GM19238 (cell line): ENCODE data around the gene PDE6C.
"Not testable (repeated sequence)": the region's sequence is repeated elsewhere in the genome, so short reads cannot be mapped to it uniquely, and the experiment has no call there.

Experiments used
- DNase-seq: peaks from one replicate; pipeline ENCODE4 v3.0.0; 2011; ENCODE audit warnings: low spot score; ENCODE audit not compliant: insufficient read length

Gene PDE6C

GRCh38 chr10:93629647-93630305 lies 17.4 kb downstream of the PDE6C start:
- no peak for DNase-seq

DNA sequence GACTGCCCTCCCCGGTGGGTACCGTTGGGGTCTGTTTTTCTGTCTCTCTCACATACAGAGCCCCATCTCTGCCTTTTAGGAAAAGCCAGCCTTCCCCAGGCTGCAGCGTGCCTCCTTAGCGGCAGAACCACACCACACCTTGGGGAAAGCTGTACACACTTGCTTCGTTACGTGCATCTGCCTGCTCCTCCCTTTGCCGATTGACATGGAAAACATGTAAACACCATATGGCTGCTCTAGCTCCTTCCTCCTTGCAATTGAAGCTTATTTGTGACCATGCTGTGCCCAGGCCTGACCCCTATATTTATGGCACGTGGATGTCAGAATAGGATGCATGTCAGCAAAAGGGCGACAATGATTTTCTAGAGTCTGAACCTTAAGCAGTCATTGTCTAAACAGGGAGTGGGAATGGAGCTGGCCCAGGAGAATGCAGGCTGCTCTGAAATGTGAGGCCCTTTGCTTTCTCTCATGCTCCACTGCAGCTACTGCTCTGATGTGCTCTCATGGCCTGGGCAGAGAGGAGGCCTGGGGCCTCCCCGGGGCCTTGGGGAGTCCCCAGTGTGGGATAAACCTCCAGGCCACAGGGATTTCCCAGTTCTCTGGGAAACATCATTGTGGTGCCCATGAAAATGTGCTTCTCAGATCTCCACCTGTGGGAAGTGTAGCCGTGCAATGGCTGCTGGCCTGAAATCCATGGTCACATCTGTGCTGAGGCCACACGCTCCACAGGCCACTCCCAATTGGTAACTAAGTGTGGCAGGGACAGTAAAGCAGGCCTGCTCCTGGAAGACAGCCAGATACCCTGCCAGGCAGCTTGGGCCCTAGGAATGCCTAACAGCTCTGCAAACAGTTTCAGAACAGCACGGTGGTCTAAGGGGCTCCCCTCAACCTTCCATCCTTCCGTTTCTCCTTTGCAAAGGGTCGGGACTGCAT lies 18.6 kb downstream of the PDE6C start:
- DNase-seq: no peak

DNA sequence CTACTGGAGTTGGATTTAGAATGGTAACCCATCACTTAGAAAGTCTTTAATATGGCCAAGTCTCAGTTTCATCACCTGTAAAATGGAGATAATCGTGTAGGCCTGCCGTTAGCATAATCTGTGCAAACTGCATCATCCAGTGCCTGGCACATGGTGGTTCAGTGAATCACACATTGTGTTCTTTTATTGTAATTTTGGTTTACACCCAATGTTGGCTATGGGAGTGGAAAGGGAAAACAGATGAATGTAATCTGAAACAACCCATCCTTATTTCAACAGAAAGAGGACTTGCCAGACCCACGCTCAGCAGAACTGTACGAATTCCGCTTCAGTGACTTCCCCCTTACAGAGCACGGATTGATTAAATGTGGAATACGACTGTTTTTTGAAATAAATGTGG lies 27.5 kb downstream of the PDE6C start:
- DNase-seq: no peak

DNA sequence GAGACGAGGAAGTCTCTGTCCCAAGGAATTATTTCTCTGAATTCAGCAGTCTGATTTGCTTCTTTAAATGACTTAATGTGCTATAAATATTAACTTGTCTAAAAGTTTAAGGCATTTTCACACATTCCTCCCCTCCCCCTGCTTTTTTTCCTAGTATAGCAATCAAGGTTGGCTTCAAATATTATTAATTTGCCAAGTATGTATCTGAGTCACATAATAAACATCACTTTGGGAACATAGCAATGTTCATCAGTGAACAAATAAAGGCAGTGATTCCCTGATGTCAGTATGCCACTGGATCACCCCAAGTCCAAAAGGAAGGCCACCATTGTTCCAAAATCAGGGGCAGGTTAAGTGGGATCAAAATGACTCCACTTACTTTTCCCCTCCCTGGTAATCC lies 40.5 kb downstream of the PDE6C start:
- DNase-seq: no peak

DNA sequence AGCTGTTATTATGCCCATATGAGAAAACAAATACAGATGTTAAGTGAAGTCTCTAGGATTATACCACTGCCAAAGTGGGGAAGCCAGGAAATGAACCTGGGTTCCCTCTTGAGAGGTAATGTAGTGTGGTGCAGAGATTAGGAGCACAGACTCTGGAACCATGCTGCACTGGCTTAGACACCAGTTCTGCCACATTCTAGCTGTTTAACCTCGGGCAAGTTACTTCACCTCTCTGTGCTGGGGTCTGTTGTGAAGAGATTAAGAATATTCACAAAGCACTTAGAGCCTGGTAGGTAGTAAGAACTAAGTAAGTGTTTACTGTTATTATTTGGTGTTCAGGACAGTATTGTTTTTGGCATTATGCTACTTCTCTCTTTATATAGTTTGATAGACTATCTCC lies 41.9 kb downstream of the PDE6C start:
- DNase-seq: no peak

DNA sequence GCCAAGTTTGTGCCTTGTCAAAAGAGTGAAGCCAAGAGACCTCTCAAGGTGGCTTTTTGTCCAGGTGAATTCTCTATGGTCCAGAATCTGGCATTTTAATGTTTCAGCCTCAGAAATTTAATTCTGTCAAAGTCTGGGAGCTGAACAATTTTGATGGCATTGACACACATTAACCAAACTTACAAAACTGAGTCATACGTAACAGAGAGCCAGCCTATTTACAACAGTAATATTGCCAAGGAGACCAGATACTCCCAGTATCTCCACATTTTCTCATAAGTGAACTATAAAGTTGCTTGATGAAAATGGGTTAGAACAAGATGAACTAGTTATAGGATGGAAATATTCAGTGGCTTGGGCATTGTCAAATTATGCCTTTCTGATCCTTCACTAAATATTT lies 43.8 kb downstream of the PDE6C start:
- no peak for DNase-seq

- DNase-seq: no peak
Observed at GRCh38 chr10:93657757-93658156, 45.4 kb downstream of the PDE6C start.

DNA sequence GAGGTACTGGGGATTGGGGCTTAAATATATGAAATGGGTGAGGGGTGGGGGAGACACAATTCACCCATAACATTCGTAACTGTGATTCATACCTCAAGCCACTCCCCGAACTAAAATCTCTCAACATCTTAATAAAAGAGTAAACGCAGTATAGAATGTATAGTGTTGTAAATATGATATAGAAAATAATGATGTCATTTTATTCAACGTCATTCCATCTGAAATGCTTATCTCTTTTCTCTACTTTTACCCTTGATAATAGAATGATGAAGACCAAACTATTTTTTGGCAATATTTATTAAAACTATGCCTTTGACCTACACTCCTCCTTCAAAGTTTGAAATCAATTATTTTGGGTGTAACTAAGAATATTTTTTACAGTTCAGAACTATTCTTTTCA lies 53.7 kb downstream of the PDE6C start:
- DNase-seq: no peak

- no peak for DNase-seq
Observed at GRCh38 chr10:93667795-93668194, 55.5 kb downstream of the PDE6C start.

- no peak for DNase-seq
Observed at GRCh38 chr10:93670372-93670771, 58.0 kb downstream of the PDE6C start.

GRCh38 chr10:93671042-93671441 lies 58.7 kb downstream of the PDE6C start:
- DNase-seq: no peak

- no peak for DNase-seq
Observed at GRCh38 chr10:93672022-93672678, 59.8 kb downstream of the PDE6C start.

DNA sequence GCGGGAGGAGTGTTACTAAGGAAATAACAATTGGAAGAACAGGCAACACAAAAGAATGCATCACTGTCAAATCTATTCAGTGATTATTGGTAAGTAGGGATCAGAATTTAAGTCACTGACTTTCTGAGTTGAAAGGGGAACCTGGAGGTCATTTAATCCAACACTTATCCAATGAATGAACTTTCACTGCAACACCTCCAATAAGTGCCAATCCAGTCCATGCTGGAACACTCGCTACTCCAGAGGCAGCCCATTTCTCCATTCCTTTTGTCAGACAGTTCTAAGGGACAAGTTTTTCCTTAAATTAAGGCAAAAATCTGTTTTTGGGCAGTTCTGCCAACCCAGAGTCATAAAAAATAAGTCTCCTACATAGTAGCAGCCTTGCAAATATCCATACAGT lies 60.6 kb downstream of the PDE6C start:
- no peak for DNase-seq

DNA sequence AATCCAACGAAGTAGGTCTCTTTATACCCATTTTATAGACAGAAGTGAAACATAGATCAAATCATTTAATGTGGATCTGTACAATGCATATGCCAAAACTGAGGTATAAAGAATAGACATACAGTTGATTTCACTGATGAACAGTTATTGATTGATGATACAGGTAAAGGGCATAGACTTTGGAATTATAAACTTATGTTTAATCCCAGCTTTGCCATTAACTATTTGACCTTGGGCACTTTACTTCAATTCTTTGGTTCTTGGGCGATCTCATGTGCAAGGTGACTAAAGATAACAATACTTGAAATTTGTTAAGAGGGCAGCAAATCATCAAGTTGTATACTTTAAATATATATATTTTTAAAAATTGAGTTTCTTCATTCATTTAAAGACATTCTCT lies 61.5 kb downstream of the PDE6C start:
- no peak for DNase-seq

DNA sequence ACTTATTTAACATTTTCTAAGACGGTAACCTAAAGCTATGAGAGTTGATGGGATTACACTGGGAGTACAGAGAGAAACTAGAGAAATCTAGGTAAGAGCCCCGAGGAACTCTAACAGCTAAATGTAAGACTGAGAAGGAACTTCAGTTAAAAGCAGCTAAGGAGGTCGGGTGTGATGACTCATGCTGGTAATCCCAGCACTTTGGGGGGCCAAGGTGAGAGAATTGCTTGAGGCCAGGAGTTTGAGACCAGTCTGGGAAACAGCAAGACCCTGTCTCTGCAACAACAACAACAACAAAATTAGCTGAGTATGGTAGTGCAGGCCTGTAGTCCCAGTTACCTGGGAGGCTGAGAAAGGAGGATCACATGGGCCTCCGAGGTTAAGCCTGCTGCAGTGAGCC lies 66.0 kb downstream of the PDE6C start:
- DNase-seq: no peak

DNA sequence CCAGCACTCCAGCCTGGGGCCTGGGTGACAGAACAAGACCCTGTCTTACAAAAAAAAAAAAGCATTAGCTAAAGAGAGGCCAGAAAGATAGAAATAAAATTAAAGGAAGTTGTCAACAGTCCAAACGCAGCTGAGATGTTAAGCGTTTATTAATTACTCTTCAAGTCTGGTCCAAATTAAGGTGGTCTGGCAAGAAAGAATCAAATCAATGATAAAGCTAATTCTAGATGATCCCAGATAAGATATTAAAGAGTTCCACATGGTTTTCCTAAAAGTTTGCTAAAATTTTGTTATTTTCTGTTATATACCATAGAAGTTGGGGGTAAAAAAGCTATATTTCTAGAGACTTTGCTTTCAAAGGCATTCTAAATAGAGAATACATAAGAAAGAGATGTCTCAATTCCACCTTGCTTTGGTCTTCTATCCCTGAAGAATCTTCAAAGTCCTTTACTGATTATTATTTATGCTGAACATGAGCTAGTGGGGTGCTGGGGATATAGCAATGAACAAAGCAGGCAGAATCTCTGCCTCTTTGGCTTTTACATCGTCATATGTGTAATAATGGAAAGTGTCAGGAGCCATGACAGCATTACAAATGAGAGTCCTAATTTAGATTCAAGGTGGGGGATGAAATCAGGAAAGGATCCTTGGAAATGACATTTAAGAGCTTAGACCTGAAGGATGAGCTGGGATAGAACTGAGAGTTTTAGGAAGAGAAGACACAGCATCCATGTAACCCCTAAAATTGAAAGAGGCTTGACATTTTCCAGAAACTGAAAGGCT lies 66.7 kb downstream of the PDE6C start:
- no peak for DNase-seq

DNA sequence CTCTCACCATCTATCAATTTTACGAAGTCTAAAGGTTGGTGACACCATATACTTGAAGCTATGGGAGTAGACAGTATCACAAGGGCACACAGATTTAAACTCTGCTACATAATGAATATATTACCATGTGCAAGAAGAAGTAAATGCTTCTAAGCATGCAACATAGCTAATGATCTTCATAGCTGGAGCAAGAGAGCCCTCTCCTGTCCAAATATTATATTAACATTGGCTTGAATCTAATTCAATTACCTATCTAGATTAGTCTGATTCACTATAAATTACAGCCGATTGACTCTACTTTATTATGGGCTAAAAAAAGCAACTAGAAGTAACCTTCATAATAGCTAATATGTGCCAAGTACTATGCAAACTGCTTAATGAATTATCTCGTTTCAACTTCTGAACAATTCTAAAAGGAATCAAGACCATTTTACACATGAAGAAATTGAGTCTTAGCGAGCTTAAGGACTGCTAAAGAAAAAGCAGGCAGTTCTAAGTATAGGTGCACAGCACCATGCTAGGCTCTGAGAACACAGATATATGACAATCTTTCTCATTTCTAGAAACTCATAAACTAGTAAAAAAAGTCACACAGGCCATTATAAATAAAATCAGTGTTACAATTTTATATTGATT lies 68.2 kb downstream of the PDE6C start:
- no peak for DNase-seq

- no peak for DNase-seq
Observed at GRCh38 chr10:93687737-93688136, 75.4 kb downstream of the PDE6C start.

DNA sequence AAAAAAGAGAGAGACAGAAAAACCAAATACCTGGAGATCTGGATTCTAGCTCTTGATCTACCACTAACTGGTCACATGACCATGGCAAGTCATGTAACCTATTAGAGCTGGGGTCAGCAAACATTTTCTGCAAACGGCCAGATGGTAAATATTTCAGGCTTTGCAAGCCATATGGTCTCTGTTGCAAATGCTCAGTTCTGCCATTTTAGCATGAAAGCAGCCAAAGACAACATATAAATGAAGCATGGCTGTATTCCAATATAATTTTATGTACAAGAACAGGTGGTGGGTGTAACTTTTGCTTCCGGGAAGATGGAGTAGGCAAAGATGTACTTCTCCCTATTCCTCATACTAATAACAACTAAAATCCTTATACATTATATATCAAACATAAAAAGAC lies 83.4 kb downstream of the PDE6C start:
- no peak for DNase-seq

DNA sequence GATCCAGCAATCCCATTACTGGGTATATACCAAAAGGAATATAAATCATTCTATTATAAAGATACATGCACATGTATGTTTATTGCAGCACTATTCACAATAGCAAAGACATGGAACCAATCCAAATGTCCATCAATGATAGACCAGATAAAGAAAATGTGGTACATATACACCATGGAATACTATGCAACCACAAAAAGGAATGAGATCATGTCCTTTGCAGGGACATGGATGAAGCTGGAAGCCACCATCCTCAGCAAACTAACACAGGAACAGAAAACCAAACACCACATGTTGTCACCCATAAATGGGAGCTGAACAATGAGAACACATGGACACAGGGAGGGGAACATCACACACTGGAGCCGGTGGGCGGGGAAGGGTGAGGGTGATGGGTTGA lies 84.2 kb downstream of the PDE6C start:
- not testable (repeated sequence) for DNase-seq

DNA sequence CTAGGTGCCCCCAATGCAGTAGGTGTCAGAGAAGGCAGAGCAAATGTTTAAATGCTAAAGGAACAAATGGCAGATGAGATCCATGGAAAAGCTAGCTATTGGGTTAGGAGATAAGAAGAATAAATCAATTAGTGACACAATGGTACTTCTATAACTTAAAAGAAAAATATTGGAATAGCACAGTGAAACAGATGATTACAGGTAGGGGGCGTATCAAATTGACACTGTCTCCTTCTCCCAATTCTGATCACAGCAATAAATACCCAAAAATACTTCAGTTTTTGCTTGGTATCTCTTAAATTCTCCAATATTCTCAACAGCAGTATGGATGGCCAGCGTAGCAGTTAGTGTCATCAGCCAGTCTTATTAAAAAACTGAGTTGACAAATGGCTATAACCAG lies 84.9 kb downstream of the PDE6C start:
- DNase-seq: no peak
